Muscle layer of colon (tissue), 2 donors: ENCODE data around the gene ZIC5.

Experiments used
- H3K27ac ChIP-seq: one replicate; pipeline ENCODE4 v1.7.0; 2013; ENCODE audit warnings: low read depth, mild to moderate bottlenecking, low read length, moderate library complexity
- H3K27me3 ChIP-seq, 2 donors: one replicate each; pipeline ENCODE4 v1.7.0; 2013; ENCODE audit warnings: low read length in 2 of 2, mild to moderate bottlenecking in 2 of 2; ENCODE audit not compliant: insufficient read depth in 2 of 2, control insufficient read depth in 1 of 2
- H3K36me3 ChIP-seq: one replicate; pipeline ENCODE4 v1.7.0; 2013; ENCODE audit warnings: mild to moderate bottlenecking, low read length; ENCODE audit not compliant: insufficient read depth
- H3K4me1 ChIP-seq: one replicate; pipeline ENCODE4 v1.7.0; 2013; ENCODE audit warnings: mild to moderate bottlenecking, low read length; ENCODE audit not compliant: insufficient read depth
- H3K4me3 ChIP-seq, 2 donors: one replicate each; pipeline ENCODE4 v1.7.0; 2013; ENCODE audit warnings: low read length in 2 of 2, low read depth in 1 of 2, mild to moderate bottlenecking in 1 of 2, moderate library complexity in 1 of 2
- H3K9ac ChIP-seq: one replicate; pipeline ENCODE4 v1.7.0; 2013; ENCODE audit warnings: low read length
- H3K9me3 ChIP-seq: one replicate; pipeline ENCODE4 v1.7.0; 2013; ENCODE audit warnings: mild to moderate bottlenecking, low read length
- donor health status: abdominal sarcoma.
- donor health status: Adenocarcinoma of cecum.

The ZIC5 gene

GRCh38 chr13:99962242-99962641, 9.3 kb downstream of the ZIC5 start:
- H3K27ac ChIP-seq: no peak overlapping the region
- H3K36me3 ChIP-seq: no peaks in the 10 kb centered on the region
- peaks cover 75 to 92% of the 10 kb centered on the region in 2 donors for H3K27me3 ChIP-seq
- peaks cover 19% of the 10 kb centered on the region for H3K4me1 ChIP-seq
- H3K9ac ChIP-seq: no peak overlapping the region
- no peaks in the 10 kb centered on the region for H3K9me3 ChIP-seq
- no peak overlapping the region for H3K4me3 ChIP-seq

GRCh38 chr13:99961636-99962035, 9.9 kb downstream of the ZIC5 start:
- Histone ChIP-seq H3K27me3 (peaks cover 80 to 92% of the 10 kb centered on the region in 2 donors), H3K4me1 (peaks cover 25% of the 10 kb centered on the region), H3K27ac (no peak overlapping the region), H3K4me3 (no peak overlapping the region), H3K9ac (no peak overlapping the region), H3K36me3 (no peaks in the 10 kb centered on the region), H3K9me3 (no peaks in the 10 kb centered on the region)

GRCh38 chr13:99960663-99961311, 10.8 kb downstream of the ZIC5 start:
- Histone ChIP-seq H3K9ac (no peak overlapping the region), H3K4me1 (peaks cover 34% of the 10 kb centered on the region), H3K27ac (no peak overlapping the region), H3K4me3 (no peak overlapping the region), H3K27me3 (peaks cover 79 to 92% of the 10 kb centered on the region in 2 donors), H3K9me3 (no peaks in the 10 kb centered on the region), H3K36me3 (no peaks in the 10 kb centered on the region)

GRCh38 chr13:99959540-99960230, 11.9 kb downstream of the ZIC5 start:
- Histone ChIP-seq H3K36me3 (no peaks in the 10 kb centered on the region), H3K27ac (no peak overlapping the region), H3K4me1 (peaks cover 34% of the 10 kb centered on the region), H3K27me3 (peaks cover 74 to 93% of the 10 kb centered on the region in 2 donors), H3K9ac (no peak overlapping the region), H3K9me3 (no peaks in the 10 kb centered on the region), H3K4me3 (no peak overlapping the region)

GRCh38 chr13:99959127-99959539, 12.4 kb downstream of the ZIC5 start:
- peaks cover 73 to 92% of the 10 kb centered on the region in 2 donors for H3K27me3 ChIP-seq
- H3K4me3 ChIP-seq: no peak overlapping the region
- no peaks in the 10 kb centered on the region for H3K9me3 ChIP-seq
- no peak overlapping the region for H3K27ac ChIP-seq
- no peaks in the 10 kb centered on the region for H3K36me3 ChIP-seq
- H3K9ac ChIP-seq: no peak overlapping the region
- H3K4me1 ChIP-seq: peaks cover 34% of the 10 kb centered on the region

- Histone ChIP-seq H3K9ac (no peak overlapping the region), H3K27ac (no peak overlapping the region), H3K36me3 (no peaks in the 10 kb centered on the region), H3K4me1 (peaks cover 34% of the 10 kb centered on the region), H3K9me3 (no peaks in the 10 kb centered on the region), H3K27me3 (peaks cover 67 to 87% of the 10 kb centered on the region in 2 donors), H3K4me3 (no peak overlapping the region)
Observed at GRCh38 chr13:99958406-99959126, 13.0 kb downstream of the ZIC5 start.

GRCh38 chr13:99956473-99957349, 14.9 kb downstream of the ZIC5 start:
- H3K36me3 ChIP-seq: no peaks in the 10 kb centered on the region
- no peak overlapping the region for H3K27ac ChIP-seq
- H3K27me3 ChIP-seq: peaks cover 53 to 77% of the 10 kb centered on the region in 2 donors

GRCh38 chr13:99955747-99956472, 15.7 kb downstream of the ZIC5 start:
- Histone ChIP-seq H3K27me3 (peaks cover 45 to 69% of the 10 kb centered on the region in 2 donors), H3K36me3 (no peaks in the 10 kb centered on the region), H3K4me3 (peak overlapping the region in 1 of 2 donors; percentile 49), H3K9me3 (peaks cover 4% of the 10 kb centered on the region), H3K9ac (no peak overlapping the region), H3K4me1 (peaks cover 34% of the 10 kb centered on the region), H3K27ac (no peak overlapping the region)

More at GRCh38 chr13:99956473-99957349, 14.9 kb downstream of the ZIC5 start:
- H3K4me1 ChIP-seq: peaks cover 34% of the 10 kb centered on the region
- peak overlapping the region; percentile 13 to 49 for H3K4me3 ChIP-seq
- H3K9me3 ChIP-seq: peaks cover 4% of the 10 kb centered on the region
- H3K9ac ChIP-seq: no peak overlapping the region

GRCh38 chr13:99955107-99955746, 16.3 kb downstream of the ZIC5 start:
- peaks cover 34% of the 10 kb centered on the region for H3K4me1 ChIP-seq
- no peak overlapping the region for H3K4me3 ChIP-seq
- no peak overlapping the region for H3K9ac ChIP-seq
- peaks cover 43 to 64% of the 10 kb centered on the region in 2 donors for H3K27me3 ChIP-seq
- H3K27ac ChIP-seq: no peak overlapping the region
- peaks cover 4% of the 10 kb centered on the region for H3K9me3 ChIP-seq
- no peaks in the 10 kb centered on the region for H3K36me3 ChIP-seq

- no peak overlapping the region for H3K27ac ChIP-seq
- H3K4me1 ChIP-seq: peaks cover 25% of the 10 kb centered on the region
- H3K27me3 ChIP-seq: peaks cover 23 to 45% of the 10 kb centered on the region in 2 donors
- H3K36me3 ChIP-seq: no peaks in the 10 kb centered on the region
- no peak overlapping the region for H3K4me3 ChIP-seq
- no peak overlapping the region for H3K9ac ChIP-seq
- peaks cover 4% of the 10 kb centered on the region for H3K9me3 ChIP-seq
Observed at GRCh38 chr13:99953138-99953755, 18.3 kb downstream of the ZIC5 start.
